GM18907 (cell line): ENCODE data around the gene DLG2.

Experiments
- ATAC-seq: cut with Tn5 transposase; IDR thresholded peaks from one replicate; pipeline ENCODE4 v1.9.1; 2021; ENCODE audit warnings: mild to moderate bottlenecking, moderate library complexity; ENCODE audit not compliant: unreplicated experiment

DLG2 gene

GRCh38 chr11:83923961-83924360, 1703.2 kb downstream of the DLG2 start:
- ATAC-seq: no peak

- ATAC-seq: no peak
These were observed 1704.2 kb downstream of the DLG2 start for GRCh38 chr11:83922953-83923352.

- ATAC-seq: no peak
These were observed 1704.8 kb downstream of the DLG2 start for GRCh38 chr11:83922318-83922717.

GRCh38 chr11:83921447-83922192, 1705.5 kb downstream of the DLG2 start:
- no peak for ATAC-seq

DNA sequence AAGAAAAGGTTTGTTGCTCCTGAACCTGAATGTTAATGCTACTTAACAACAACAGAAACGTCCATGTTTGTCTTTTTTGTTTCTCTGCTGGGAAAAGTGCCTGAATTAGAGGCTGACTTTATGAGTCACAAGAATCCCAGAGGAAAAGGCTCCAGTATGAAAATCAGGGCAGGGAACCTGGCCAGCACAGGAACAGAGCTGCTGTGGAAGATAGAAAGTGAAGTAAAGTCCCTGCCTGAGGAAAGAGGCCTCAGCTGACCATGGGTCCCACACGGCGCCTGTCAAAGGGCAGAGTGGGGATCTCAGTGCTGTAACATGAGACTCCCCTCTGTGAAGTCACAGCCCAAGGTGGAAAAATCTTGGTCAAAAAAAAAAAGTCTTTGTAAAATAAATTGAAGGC, 1708.7 kb downstream of the DLG2 start:
- no peak for ATAC-seq

DNA sequence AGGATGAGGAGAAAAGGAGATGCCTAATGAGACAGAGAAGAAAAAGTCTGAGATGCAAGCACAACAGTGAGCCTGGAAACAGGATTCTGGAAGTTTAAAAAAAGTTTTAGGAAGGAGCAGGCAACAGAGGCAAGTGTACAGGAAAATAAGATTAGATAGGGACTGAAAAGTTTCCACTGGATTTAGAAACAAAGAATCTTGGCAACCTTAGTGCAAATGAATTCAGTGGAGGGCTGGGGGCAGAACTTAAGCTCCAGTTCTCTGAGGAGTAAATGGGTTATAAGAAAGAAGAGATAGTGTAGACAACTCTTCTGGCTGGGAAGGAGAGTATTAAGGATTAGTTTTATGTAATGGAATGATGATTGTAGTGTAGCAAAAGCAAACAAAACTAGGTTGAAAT, 1712.1 kb downstream of the DLG2 start:
- no peak for ATAC-seq

GRCh38 chr11:83909579-83910534, 1717.3 kb downstream of the DLG2 start:
- ATAC-seq: no peak

- no peak for ATAC-seq
These were observed 1718.8 kb downstream of the DLG2 start for GRCh38 chr11:83908298-83908856.

- ATAC-seq: no peak
These were observed 1731.6 kb downstream of the DLG2 start for GRCh38 chr11:83895516-83895915.

DNA sequence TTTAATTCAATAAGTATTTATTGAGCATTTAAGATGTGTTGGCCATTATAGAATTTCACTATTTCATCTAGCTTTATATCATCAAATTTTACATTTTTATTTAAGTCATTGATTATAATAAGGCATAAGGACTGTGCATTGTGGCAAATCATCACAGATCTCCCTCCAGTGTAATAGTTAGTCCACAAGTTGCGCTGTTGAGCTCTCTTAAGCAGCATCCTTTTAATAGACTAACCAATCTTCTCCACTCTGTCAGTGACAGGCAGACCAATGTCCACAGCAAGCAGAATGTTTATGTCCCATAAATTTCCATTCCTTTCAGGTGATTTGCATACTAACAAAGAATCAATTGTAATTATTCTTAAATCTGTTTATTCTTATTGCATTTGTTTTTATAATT, 1745.7 kb downstream of the DLG2 start:
- no peak for ATAC-seq

- ATAC-seq: no peak
These were observed 1756.1 kb downstream of the DLG2 start for GRCh38 chr11:83871054-83871453.

DNA sequence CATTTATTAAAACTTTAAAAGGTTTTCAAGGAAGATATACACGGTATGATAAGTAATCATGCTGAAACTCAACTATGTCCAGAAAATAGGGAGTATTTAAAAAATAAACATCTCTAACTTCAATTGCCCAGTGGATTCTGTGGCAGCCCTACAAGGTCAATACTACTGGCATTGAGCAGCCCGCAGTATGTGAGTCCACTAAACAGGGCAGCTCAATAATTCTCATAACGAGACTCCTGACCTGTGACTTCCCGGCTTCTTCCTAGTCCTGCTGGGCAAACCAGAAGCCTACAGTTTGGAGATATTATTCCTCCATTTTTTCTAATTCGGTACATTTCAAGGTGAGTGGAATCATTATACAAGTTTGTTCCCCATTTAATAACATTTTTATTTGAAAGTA, 1760.5 kb downstream of the DLG2 start:
- no peak for ATAC-seq

DNA sequence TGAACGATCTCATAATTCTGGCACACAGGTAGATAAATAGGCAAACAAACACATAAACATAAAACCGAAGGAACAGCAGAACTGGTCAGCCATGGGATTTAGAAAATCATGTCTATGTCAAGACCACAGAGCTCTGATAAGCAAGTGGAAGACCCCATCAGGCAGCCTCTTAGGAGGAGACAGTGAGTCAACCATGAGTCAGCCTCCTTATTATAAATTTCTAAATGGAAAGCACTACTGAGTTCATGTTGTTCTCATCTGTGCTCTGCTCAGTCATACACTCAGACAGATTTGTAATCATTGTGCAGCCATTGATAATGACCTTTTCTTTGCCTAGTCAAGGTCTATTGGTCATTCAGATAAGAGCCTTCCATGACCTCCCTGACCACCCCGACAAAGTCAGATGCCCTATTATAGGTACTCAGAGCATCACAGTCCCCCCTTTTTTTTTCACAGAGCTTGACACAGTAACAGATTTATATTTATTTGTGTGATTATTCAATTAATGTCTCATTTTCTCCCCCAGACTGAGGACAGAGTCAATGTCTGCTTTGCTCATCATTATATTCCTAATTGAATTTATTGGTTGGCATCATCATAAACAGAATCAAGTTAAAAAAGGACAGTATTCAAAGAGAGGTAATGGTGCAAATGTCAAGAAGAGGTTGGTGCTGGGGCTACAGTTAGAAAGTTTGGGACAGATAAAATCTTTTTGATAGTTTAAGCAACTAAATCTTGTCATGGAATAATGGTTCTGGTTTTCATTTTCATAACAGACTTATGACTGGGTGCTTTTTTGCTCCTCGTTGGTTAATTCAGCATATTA, 1761.3 kb downstream of the DLG2 start:
- ATAC-seq: no peak

DNA sequence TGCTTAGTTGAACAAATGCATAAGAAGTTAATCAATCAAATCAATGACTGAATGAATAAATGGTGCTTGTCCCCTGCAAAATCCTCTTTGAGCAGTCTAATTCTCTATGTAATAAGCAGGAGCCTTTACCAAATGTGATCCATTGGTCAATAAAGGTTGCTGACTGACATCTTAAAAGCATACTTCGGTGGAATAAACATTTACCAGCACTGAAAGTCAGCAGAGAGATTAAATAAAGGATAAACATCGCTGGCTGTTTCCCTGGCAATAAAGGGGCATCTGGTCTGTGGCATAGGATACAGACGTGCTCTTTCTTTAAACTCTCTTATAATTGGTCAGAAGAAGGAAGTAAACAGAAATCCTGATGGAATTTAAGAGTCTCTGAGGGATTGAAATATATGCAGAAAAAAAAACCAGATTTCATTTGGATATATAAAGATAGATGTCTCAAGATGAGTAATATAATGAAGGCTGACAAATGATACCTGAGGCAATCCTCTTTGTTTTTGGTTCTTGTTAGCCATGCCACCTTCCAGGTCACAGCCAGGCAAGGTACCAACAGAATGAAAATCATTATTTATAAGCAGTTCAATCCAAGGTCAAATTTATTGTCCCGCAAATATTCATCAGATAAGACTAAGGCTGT, 1762.6 kb downstream of the DLG2 start:
- no peak for ATAC-seq

- no peak for ATAC-seq
These were observed 1763.9 kb downstream of the DLG2 start for GRCh38 chr11:83863272-83863671.

DNA sequence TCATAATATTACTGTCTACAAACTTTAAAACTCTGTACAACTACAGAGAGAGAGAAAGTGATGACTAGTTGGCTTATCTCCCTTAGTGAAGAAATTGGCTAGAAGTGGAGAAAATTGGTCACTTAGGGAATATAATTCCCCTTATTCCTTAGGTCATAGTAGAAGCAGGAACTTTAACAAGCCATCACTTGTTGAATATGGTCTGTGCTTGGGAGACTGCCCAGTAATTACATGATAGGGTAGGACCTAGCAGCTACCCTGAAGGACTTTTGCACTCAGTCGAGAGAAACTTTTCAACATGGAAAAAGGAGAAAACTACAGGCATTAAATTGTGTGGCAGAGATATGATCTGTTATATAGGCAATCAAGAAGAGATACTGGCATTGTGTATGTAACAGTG, 1764.5 kb downstream of the DLG2 start:
- ATAC-seq: no peak

DNA sequence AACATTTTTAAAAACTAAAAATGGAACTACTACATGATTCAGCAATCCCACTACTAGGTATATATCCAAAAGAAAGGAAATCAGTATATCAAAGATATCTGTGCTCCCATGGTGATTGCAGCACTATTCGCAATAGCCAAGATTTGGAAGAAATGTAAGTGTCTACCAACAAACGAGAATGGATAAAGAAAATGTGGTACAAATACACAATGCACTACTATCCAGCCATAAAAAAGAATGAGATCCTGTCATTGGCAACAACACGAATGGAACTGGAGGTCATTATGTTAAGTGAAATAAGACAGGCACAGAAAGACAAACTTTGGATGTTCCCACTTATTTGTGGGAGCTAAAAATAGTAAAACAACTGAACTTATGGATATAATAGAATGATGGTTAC, 1765.1 kb downstream of the DLG2 start:
- no peak for ATAC-seq

DNA sequence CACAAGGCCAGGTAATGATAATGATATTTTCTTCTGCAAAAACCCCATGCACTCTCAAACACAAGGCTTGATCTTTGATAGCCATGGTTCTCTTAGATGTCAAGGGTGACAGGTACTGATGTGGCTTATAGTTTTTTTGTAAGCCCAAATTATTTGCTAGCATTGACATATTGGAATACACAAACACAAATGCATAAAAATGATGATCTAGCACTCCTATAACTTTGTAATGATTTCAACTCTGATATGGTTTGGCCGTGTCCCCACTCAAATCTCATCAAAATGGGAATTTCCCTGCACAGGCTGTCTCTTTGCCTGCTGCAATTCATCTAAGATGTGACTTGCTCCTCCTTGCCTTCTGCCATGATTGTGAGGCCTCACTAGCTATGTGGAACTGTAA, 1768.5 kb downstream of the DLG2 start:
- no peak for ATAC-seq

DNA sequence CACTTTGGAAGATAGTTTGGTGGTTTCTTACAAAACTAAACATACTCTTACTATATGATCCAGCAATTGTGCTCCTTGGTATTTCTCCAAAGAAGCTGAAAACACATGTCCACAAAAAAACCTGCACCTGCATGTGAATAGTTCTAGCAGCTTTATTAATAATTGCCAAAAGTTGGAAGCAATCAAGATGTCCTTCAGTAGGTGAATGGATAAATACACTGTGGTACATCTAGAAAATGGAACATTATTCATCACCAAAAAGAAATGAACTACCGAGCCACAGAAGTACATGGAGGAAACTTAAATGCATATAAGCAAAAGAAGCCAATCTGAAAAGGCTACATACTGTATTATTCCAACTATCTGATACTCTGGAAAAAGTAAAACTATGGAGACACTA, 1771.9 kb downstream of the DLG2 start:
- ATAC-seq: no peak

- no peak for ATAC-seq
These were observed 1774.2 kb downstream of the DLG2 start for GRCh38 chr11:83852775-83853442.
